K562 (cell line): Measurements from ENCODE around the gene ATP8B4. TPM values are rescaled to one million over a fixed set of nuclear protein-coding genes. Genes with fewer than 3 reads are reported as not detected.

Experiments used
- ATAC-seq: fragments of 200-7000 bp; cut with Tn5 transposase; 3 replicates; pipeline ENCODE4 v1.9.1; 2020; ENCODE audit warnings: moderate library complexity
- BruUV-seq: library from RNA; stranded (reverse); fragments of 400-500 nt; replicated peaks from 2 replicates; lab custom pipeline; 2021; lab: Mats Ljungman, UMichigan
- CTCF ChIA-PET: fragments of 300-600 bp; formaldehyde crosslinking; extraction: SDS; loops from one replicate; lab custom pipeline; 2021; ENCODE audit warnings: low intra/inter-chr PET ratio; lab: Yijun Ruan, JAX
- POLR2A ChIA-PET: fragments of 300-600, 350-650 bp; sonication (Branson Sonifier 250); formaldehyde crosslinking; extraction: SDS; loops from one replicate; lab custom pipeline; 2021; ENCODE audit warnings: antibody characterized with exemption, inconsistent platforms; lab: Yijun Ruan, JAX
- DNase-seq, 4 experiments: peaks; one replicate each; pipeline versions ENCODE4 v3.0.0 to v3.0.0-alpha.2; 2011 to 2018; ENCODE audit warnings: low spot score in 3 of 4, mixed read lengths in 3 of 4; ENCODE audit errors: extremely low read depth in 1 of 4
- FAIRE-seq: peaks from 2 replicates; lab custom pipeline; 2011; peaks lifted over from hg19 to GRCh38; lab: Jason Lieb, UNC
- H2AFZ ChIP-seq: 2 replicates; pipeline ENCODE4 v1.6.0; 2011; ENCODE audit warnings: low read depth, low read length, control low read depth, inconsistent platforms
- H3K27ac ChIP-seq: fragments of 200-600 bp; 3 replicates; pipeline ENCODE4 v1.8.0; 2011; ENCODE audit warnings: low read depth, mild to moderate bottlenecking, control low read depth, inconsistent platforms, low read length, moderate library complexity, mixed read lengths; ENCODE audit errors: extremely low read depth
- H3K27me3 ChIP-seq, 2 experiments: fragments of 300-600 bp in 1 of 2; 2 replicates in 1 of 2; 3 replicates in 1 of 2; pipeline versions ENCODE4 v1.6.0 to v1.8.0; 2011; ENCODE audit warnings: inconsistent platforms in 2 of 2, low read length in 2 of 2, mild to moderate bottlenecking in 1 of 2, mixed read lengths in 1 of 2, moderate library complexity in 1 of 2; ENCODE audit not compliant: control insufficient read depth in 2 of 2, insufficient read depth in 2 of 2
- H3K36me3 ChIP-seq: fragments of 300-600 bp; 3 replicates; pipeline ENCODE4 v1.8.0; 2011; ENCODE audit warnings: mild to moderate bottlenecking, low read length, inconsistent platforms; ENCODE audit not compliant: control insufficient read depth, insufficient read depth
- H3K4me1 ChIP-seq, 2 experiments: fragments of 200-600 bp in 1 of 2; replicated peaks in 1 of 2; 2 replicates in 1 of 2; 3 replicates in 1 of 2; pipeline versions ENCODE4 v1.5.1 to v1.8.0; 2011; ENCODE audit warnings: inconsistent platforms in 2 of 2, low read length in 2 of 2, mild to moderate bottlenecking in 1 of 2, mixed read lengths in 1 of 2, moderate library complexity in 1 of 2; ENCODE audit not compliant: control insufficient read depth in 2 of 2, insufficient read depth in 2 of 2
- H3K4me2 ChIP-seq: 2 replicates; pipeline ENCODE4 v1.6.1; 2011; ENCODE audit warnings: low read length, control low read depth, inconsistent platforms, mixed read lengths; ENCODE audit not compliant: insufficient read depth
- H3K4me3 ChIP-seq: fragments of 200-600 bp; sonication (generic), shearing (Covaris generic); 2 replicates; pipeline ENCODE4 v1.5.1; 2016; ENCODE audit warnings: control low read depth, inconsistent platforms
- H3K79me2 ChIP-seq: fragments of 200-600 bp; 3 replicates; pipeline ENCODE4 v1.8.0; 2011; ENCODE audit warnings: low read length, inconsistent platforms; ENCODE audit not compliant: control insufficient read depth, insufficient read depth
- H3K9ac ChIP-seq, 2 experiments: 2 replicates each; pipeline versions ENCODE4 v1.6.0 to v1.6.1; 2011; ENCODE audit warnings: low read depth in 2 of 2, low read length in 2 of 2, control low read depth in 1 of 2, inconsistent platforms in 1 of 2, mild to moderate bottlenecking in 1 of 2, mixed read lengths in 1 of 2; ENCODE audit not compliant: insufficient read depth in 1 of 2
- H3K9me1 ChIP-seq: one replicate; pipeline ENCODE4 v1.6.0; 2011; ENCODE audit warnings: inconsistent platforms, mild to moderate bottlenecking, low read length, moderate library complexity; ENCODE audit not compliant: control insufficient read depth, insufficient read depth
- H3K9me3 ChIP-seq: replicated peaks from 2 replicates; pipeline ENCODE4 v1.5.1; 2011; ENCODE audit warnings: low read depth, low read length, inconsistent platforms; ENCODE audit not compliant: control insufficient read depth, insufficient read depth
- H4K20me1 ChIP-seq: replicated peaks from 2 replicates; pipeline ENCODE4 v1.6.1; 2011; ENCODE audit warnings: low read length, inconsistent platforms, mixed read lengths; ENCODE audit not compliant: control insufficient read depth, insufficient read depth
- ARID1B ChIP-seq: fragments of 450-650 bp; IDR thresholded peaks from 2 replicates; pipeline ENCODE4 v1.6.1; 2016; ENCODE audit warnings: antibody characterized with exemption, mild to moderate bottlenecking, inconsistent platforms
- ATF1 ChIP-seq, 2 experiments: fragments of 450-650 bp in 1 of 2; IDR thresholded peaks; 2 replicates each; pipeline ENCODE4 v1.6.1; 2016; ENCODE audit warnings: missing compliant biosample characterization in 1 of 2, missing genetic modification characterization in 1 of 2
- CBFA2T2 ChIP-seq: fragments of 450-650 bp; conservative IDR thresholded peaks from 2 replicates; pipeline ENCODE4 v1.6.1; 2017; ENCODE audit warnings: mild to moderate bottlenecking
- GATAD2A ChIP-seq: fragments of 450-650 bp; IDR thresholded peaks from 2 replicates; pipeline ENCODE4 v1.6.1; 2017
- KDM2B ChIP-seq: fragments of 250-450 bp; sonication (Bioruptor Pico); IDR thresholded peaks from 2 replicates; pipeline ENCODE4 v1.8.0; 2021; ENCODE audit warnings: mild to moderate bottlenecking, moderate library complexity
- MAFK ChIP-seq: IDR thresholded peaks from 2 replicates; pipeline ENCODE4 v1.6.1; 2011; ENCODE audit warnings: low read length, improper control_type of control experiment
- NR0B1 ChIP-seq: fragments of 450-650 bp; IDR thresholded peaks from one replicate; pipeline ENCODE4 v1.6.1; 2018; ENCODE audit warnings: mild to moderate bottlenecking, moderate library complexity; ENCODE audit not compliant: partially characterized antibody
- PTTG1 ChIP-seq: fragments of 450-650 bp; IDR thresholded peaks from 2 replicates; pipeline ENCODE4 v1.6.1; 2016; ENCODE audit warnings: low read depth, mild to moderate bottlenecking, missing genetic modification characterization, missing compliant biosample characterization
- SRSF3 ChIP-seq: fragments of 200-400 bp; formaldehyde crosslinking; IDR thresholded peaks from 2 replicates; pipeline ENCODE4 v1.6.1; 2016; ENCODE audit warnings: mild to moderate bottlenecking, low read length, moderate library complexity; ENCODE audit not compliant: insufficient read depth
- SUPT5H ChIP-seq: fragments of 450-650 bp; IDR thresholded peaks from 2 replicates; pipeline ENCODE4 v1.6.1; 2016
- VEZF1 ChIP-seq: fragments of 200-800 bp; sonication (Bioruptor generic); IDR thresholded peaks from 2 replicates; pipeline ENCODE4 v1.6.1; 2017; ENCODE audit warnings: missing genetic modification characterization, missing compliant biosample characterization
- ZC3H4 ChIP-seq: sonication (generic); formaldehyde crosslinking; IDR thresholded peaks from 2 replicates; pipeline ENCODE4 v1.9.0; 2021; ENCODE audit warnings: missing genetic modification reagents, borderline replicate concordance
- ZKSCAN8 ChIP-seq: fragments of 200-800 bp; sonication (Bioruptor generic); IDR thresholded peaks from 2 replicates; pipeline ENCODE4 v1.6.1; 2016; ENCODE audit warnings: missing genetic modification characterization, missing compliant biosample characterization
- ZNF224 ChIP-seq: sonication (generic); formaldehyde crosslinking; IDR thresholded peaks from 2 replicates; pipeline ENCODE4 v1.8.0; 2022; ENCODE audit warnings: mild to moderate bottlenecking, missing genetic modification reagents
- ZNF324 ChIP-seq: fragments of 250-450 bp; sonication (Bioruptor Pico); IDR thresholded peaks from 2 replicates; pipeline ENCODE4 v1.4.0; 2020; ENCODE audit warnings: mild to moderate bottlenecking
- ZNF583 ChIP-seq: fragments of 250-450 bp; sonication (Bioruptor Pico); IDR thresholded peaks from 2 replicates; pipeline ENCODE4 v1.4.0; 2020
- WGBS: fragments of 100-300 bp; shearing (Covaris generic); methylation state at CpG from one replicate; pipeline ENCODE4 v1.1.6; 2016; ENCODE audit warnings: low coverage, mixed read lengths; ENCODE audit not compliant: insufficient coverage; ENCODE audit errors: missing lambda C conversion rate; 5-methylcytosine and 5-hydroxymethylcytosine counted together
- in situ Hi-C: fragments of 300-500 bp; cut with MboI; formaldehyde crosslinking; loops from 4 replicates; pipeline ENCODE4 v1.15.0; 2018; ENCODE audit warnings: inconsistent platforms, mixed read lengths
- intact Hi-C: fragments of 100-400 bp; cut with micrococcal nuclease; formaldehyde crosslinking; loops from 2 replicates; pipeline ENCODE4 v1.14.2; 2022
- polyA plus RNA-seq, 8 experiments: library from polyadenylated mRNA; depleted of rRNA in 4 of 8; stranded (reverse) in 5 of 8; unstranded in 3 of 8; fragments of >200 nt; fragmentation: Nextera tagmentation in 2 of 8; fragmentation: Illumina TruSeq in 1 of 8; extraction: Ambion mirVana in 2 of 8; extraction: Trizol in 1 of 8; gene quantifications; 2 replicates each; pipeline versions ENCODE4 v1.2.1 to v1.2.3, GENCODE V29; 2011 to 2014; ENCODE audit warnings: inconsistent platforms in 1 of 8, missing spikeins in 1 of 8
- total RNA-seq, 7 experiments: library from RNA; depleted of rRNA in 6 of 7; stranded (reverse); fragments of >200 nt in 6 of 7; fragmentation: Illumina TruSeq in 2 of 7; extraction: Trizol in 2 of 7; gene quantifications; 2 replicates each; pipeline versions ENCODE4 v1.2.1 to v1.2.3, GENCODE V29; 2011 to 2021; ENCODE audit warnings: low replicate concordance in 1 of 7
- TF ChIP-seq, protein P1 (sequence below): sonication (generic); formaldehyde crosslinking; IDR thresholded peaks from 2 replicates; pipeline ENCODE4 v1.8.1; 2023; ENCODE audit warnings: missing genetic modification reagents, mild to moderate bottlenecking, borderline replicate concordance

ATP8B4 gene
- total and polyA plus RNA-seq, 9 of the 15 experiments (the other 6 are each of a cell fraction or from before 2014, with no cell fraction given) = 0.14 to 2.5 (median 0.44) TPM

- ChIA-PET CTCF (no interaction called here), POLR2A (no interaction called here)
- H3K9ac ChIP-seq = no peak overlapping the region
- H3K79me2 ChIP-seq = no peaks in the 10 kb centered on the region
- DNase-seq = no peak
- no peaks in the 10 kb centered on the region for H3K27me3 ChIP-seq
- 0% methylated on average over 2 of the region's 2 CpGs for WGBS
- intact Hi-C loops = no loop called here
- H2AFZ ChIP-seq = no peak overlapping the region
- no peaks in the 10 kb centered on the region for H4K20me1 ChIP-seq
- H3K9me3 ChIP-seq = no peaks in the 10 kb centered on the region
- in situ Hi-C loops = no loop called here
- FAIRE-seq = no peak
- no TSS peak for BruUV-seq
- H3K4me1 ChIP-seq = no peaks in the 10 kb centered on the region
- H3K27ac ChIP-seq = no peak overlapping the region
- H3K9me1 ChIP-seq = no peaks in the 10 kb centered on the region
- no peak overlapping the region for H3K4me3 ChIP-seq
- H3K4me2 ChIP-seq = no peak overlapping the region
- H3K36me3 ChIP-seq = no peaks in the 10 kb centered on the region
- ATAC-seq = no peak
- TF ChIP-seq KDM2B (CRISPR knock-in tag) = no peak
- TF ChIP-seq ZNF324 = no peak
- TF ChIP-seq, protein P1, sequence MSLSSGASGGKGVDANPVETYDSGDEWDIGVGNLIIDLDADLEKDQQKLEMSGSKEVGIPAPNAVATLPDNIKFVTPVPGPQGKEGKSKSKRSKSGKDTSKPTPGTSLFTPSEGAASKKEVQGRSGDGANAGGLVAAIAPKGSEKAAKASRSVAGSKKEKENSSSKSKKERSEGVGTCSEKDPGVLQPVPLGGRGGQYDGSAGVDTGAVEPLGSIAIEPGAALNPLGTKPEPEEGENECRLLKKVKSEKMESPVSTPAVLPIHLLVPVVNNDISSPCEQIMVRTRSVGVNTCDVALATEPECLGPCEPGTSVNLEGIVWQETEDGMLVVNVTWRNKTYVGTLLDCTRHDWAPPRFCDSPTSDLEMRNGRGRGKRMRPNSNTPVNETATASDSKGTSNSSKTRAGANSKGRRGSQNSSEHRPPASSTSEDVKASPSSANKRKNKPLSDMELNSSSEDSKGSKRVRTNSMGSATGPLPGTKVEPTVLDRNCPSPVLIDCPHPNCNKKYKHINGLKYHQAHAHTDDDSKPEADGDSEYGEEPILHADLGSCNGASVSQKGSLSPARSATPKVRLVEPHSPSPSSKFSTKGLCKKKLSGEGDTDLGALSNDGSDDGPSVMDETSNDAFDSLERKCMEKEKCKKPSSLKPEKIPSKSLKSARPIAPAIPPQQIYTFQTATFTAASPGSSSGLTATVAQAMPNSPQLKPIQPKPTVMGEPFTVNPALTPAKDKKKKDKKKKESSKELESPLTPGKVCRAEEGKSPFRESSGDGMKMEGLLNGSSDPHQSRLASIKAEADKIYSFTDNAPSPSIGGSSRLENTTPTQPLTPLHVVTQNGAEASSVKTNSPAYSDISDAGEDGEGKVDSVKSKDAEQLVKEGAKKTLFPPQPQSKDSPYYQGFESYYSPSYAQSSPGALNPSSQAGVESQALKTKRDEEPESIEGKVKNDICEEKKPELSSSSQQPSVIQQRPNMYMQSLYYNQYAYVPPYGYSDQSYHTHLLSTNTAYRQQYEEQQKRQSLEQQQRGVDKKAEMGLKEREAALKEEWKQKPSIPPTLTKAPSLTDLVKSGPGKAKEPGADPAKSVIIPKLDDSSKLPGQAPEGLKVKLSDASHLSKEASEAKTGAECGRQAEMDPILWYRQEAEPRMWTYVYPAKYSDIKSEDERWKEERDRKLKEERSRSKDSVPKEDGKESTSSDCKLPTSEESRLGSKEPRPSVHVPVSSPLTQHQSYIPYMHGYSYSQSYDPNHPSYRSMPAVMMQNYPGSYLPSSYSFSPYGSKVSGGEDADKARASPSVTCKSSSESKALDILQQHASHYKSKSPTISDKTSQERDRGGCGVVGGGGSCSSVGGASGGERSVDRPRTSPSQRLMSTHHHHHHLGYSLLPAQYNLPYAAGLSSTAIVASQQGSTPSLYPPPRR (CRISPR knock-in tag) = no peak
- TF ChIP-seq VEZF1 (CRISPR knock-in tag) = no peak
- TF ChIP-seq SUPT5H = no peak
- no peak for TF ChIP-seq MAFK
- no peak for TF ChIP-seq NR0B1
- TF ChIP-seq PTTG1 (tag) = no peak
- no peak for TF ChIP-seq ZNF583
- TF ChIP-seq CBFA2T2 = no peak
- TF ChIP-seq GATAD2A = no peak
- TF ChIP-seq SRSF3 = no peak
- TF ChIP-seq ZNF224 (CRISPR knock-in tag) = no peak
- TF ChIP-seq ARID1B = no peak
- no peak for TF ChIP-seq ZC3H4 (CRISPR knock-in tag)
- no peak for TF ChIP-seq ZKSCAN8 (CRISPR knock-in tag)
- TF ChIP-seq ATF1 (CRISPR knock-in tag; IDR thresholded peaks at IDR 0.05) = no peak
- TF ChIP-seq ATF1 (tag; IDR thresholded peaks at IDR 0.05) = no peak
These were observed 139.2 kb downstream of the ATP8B4 start for GRCh38 chr15:49979705-49980382.
